CD4-positive, alpha-beta T cell (primary cell): ENCODE measurements around the gene BTF3. TPM values are rescaled to one million over a fixed set of nuclear protein-coding genes. Genes with fewer than 3 reads are reported as not detected.

Experiments
- ATAC-seq: fragments of 200-7000 bp; cut with Tn5 transposase; one replicate; pipeline ENCODE4 v1.10.0; 2022; ENCODE audit warnings: mild to moderate bottlenecking; ENCODE audit not compliant: poor library complexity
- CTCF ChIA-PET: fragments of 350-600 bp; sonication (Branson Sonifier 250); formaldehyde crosslinking; loops from one replicate; lab custom pipeline; 2021; ENCODE audit warnings: antibody characterized with exemption, inconsistent platforms; lab: Charles Lee
- POLR2A ChIA-PET: fragments of 350-600 bp; sonication (Branson Sonifier 250); formaldehyde crosslinking; loops from one replicate; lab custom pipeline; 2021; ENCODE audit warnings: antibody characterized with exemption, inconsistent platforms; lab: Charles Lee
- DNase-seq, 14 experiments: peaks; one replicate each; pipeline ENCODE4 v3.0.0-alpha.2; 2013 to 2020; ENCODE audit warnings: mixed read lengths in 2 of 14
- H3K27ac ChIP-seq, 2 donors: one replicate each; pipeline versions ENCODE4 v1.5.1 to v1.7.0; 2013; ENCODE audit warnings: low read length in 2 of 2, low read depth in 1 of 2, mild to moderate bottlenecking in 1 of 2
- H3K27me3 ChIP-seq, 2 experiments: 1 replicate in 1 of 2; 2 replicates in 1 of 2; pipeline versions ENCODE4 v1.6.1 to v1.7.0; 2013; ENCODE audit warnings: low read length in 2 of 2, control low read depth in 1 of 2, mild to moderate bottlenecking in 1 of 2, moderate library complexity in 1 of 2; ENCODE audit not compliant: insufficient read depth in 2 of 2, control insufficient read depth in 1 of 2
- H3K36me3 ChIP-seq: one replicate; pipeline ENCODE4 v1.6.1; 2013; ENCODE audit warnings: low read length, control low read depth; ENCODE audit not compliant: insufficient read depth
- H3K4me1 ChIP-seq: one replicate; pipeline ENCODE4 v1.6.1; 2013; ENCODE audit warnings: low read length, control low read depth; ENCODE audit not compliant: insufficient read depth
- H3K4me3 ChIP-seq: one replicate; pipeline ENCODE4 v1.5.1; 2013; ENCODE audit warnings: mild to moderate bottlenecking, low read length, moderate library complexity
- H3K9me3 ChIP-seq, 2 experiments: 1 replicate in 1 of 2; 2 replicates in 1 of 2; pipeline versions ENCODE4 v1.6.1 to v1.7.0; 2013; ENCODE audit warnings: low read length in 2 of 2, mild to moderate bottlenecking in 2 of 2, control low read depth in 1 of 2, moderate library complexity in 1 of 2; ENCODE audit not compliant: control insufficient read depth in 1 of 2, insufficient read depth in 1 of 2
- H3K27ac Mint-ChIP-seq: one replicate; pipeline ENCODE4 v1.8.0; 2020; ENCODE audit warnings: mixed read lengths
- H3K27me3 Mint-ChIP-seq: one replicate; pipeline ENCODE4 v1.8.0; 2021; ENCODE audit warnings: mixed read lengths
- H3K36me3 Mint-ChIP-seq: one replicate; pipeline ENCODE4 v1.8.0; 2021; ENCODE audit warnings: low read depth, mixed read lengths
- H3K4me1 Mint-ChIP-seq: one replicate; pipeline ENCODE4 v1.8.0; 2021; ENCODE audit warnings: low read depth, mixed read lengths
- H3K4me3 Mint-ChIP-seq: one replicate; pipeline ENCODE4 v1.8.0; 2020; ENCODE audit warnings: mild to moderate bottlenecking, mixed read lengths
- H3K9me3 Mint-ChIP-seq: one replicate; pipeline ENCODE4 v1.8.0; 2020; ENCODE audit warnings: mixed read lengths
- CTCF ChIP-seq: fragments of 200-600 bp; IDR thresholded peaks from one replicate; pipeline ENCODE4 v1.8.0; 2022; ENCODE audit warnings: antibody characterized with exemption, mild to moderate bottlenecking
- intact Hi-C, 2 experiments: fragments of 100-400 bp; cut with DNase I in 1 of 2; cut with micrococcal nuclease in 1 of 2; formaldehyde crosslinking; loops; one replicate each; pipeline versions ENCODE4 v1.15.1 to v1.9.0; 2023 to 2025; cut with DNase I, micrococcal nuclease
- total RNA-seq, 174 experiments: library from RNA in 2 of 174; stranded (reverse) in 2 of 174; gene quantifications; one replicate each; pipeline ENCODE4 v1.2.3 and lab custom pipeline; 2021 to 2026

BTF3 gene
- total RNA-seq, 2 experiments from 2014 or later: 756 to 769 TPM

- ChIA-PET POLR2A (no interaction called here), CTCF (no interaction called here)
- H3K4me1 ChIP-seq: no peaks in the 10 kb centered on the region
These were observed 46.5 kb downstream of the BTF3 start for GRCh38 chr5:73544429-73545402.

GRCh38 chr5:73545403-73545779, 47.1 kb downstream of the BTF3 start:
- H3K27ac Mint-ChIP-seq: no peak overlapping the region
- Histone ChIP-seq H3K27ac (no peak overlapping the region), H3K36me3 (no peaks in the 10 kb centered on the region), H3K9me3 (no peaks in the 10 kb centered on the region), H3K4me3 (no peak overlapping the region), H3K4me1 (no peaks in the 10 kb centered on the region), H3K27me3 (peaks cover 3 to 10% of the 10 kb centered on the region in 2 experiments)
- peaks cover 34% of the 10 kb centered on the region for H3K27me3 Mint-ChIP-seq
- no peaks in the 10 kb centered on the region for H3K9me3 Mint-ChIP-seq
- ChIA-PET POLR2A (no interaction called here), CTCF (interaction anchor here (0.7 kb wide), 1 partner anchor 531 kb away, joined by 3 read pairs; no protein-coding TSS in a partner anchor)
- DNase-seq (no peak), ATAC-seq (no peak)
- TF ChIP-seq CTCF: no peak
- intact Hi-C loops: no loop called here
- H3K4me1 Mint-ChIP-seq: no peaks in the 10 kb centered on the region
- H3K4me3 Mint-ChIP-seq: no peak overlapping the region
- H3K36me3 Mint-ChIP-seq: peaks cover under 1% of the 10 kb centered on the region

More at GRCh38 chr5:73544429-73545402, 46.5 kb downstream of the BTF3 start:
- Histone ChIP-seq H3K4me3 (no peak overlapping the region), H3K36me3 (no peaks in the 10 kb centered on the region), H3K27me3 (peaks cover 9 to 10% of the 10 kb centered on the region in 2 experiments), H3K27ac (no peak overlapping the region), H3K9me3 (no peaks in the 10 kb centered on the region)
- ATAC-seq (no peak), DNase-seq (no peak)
- Mint-ChIP-seq H3K4me1 (no peaks in the 10 kb centered on the region), H3K27me3 (peaks cover 41% of the 10 kb centered on the region), H3K9me3 (no peaks in the 10 kb centered on the region), H3K36me3 (no peaks in the 10 kb centered on the region), H3K27ac (no peak overlapping the region), H3K4me3 (no peak overlapping the region)
- TF ChIP-seq CTCF: no peak
- intact Hi-C loops: no loop called here

- Mint-ChIP-seq H3K4me3 (no peak overlapping the region), H3K36me3 (peaks cover 29% of the 10 kb centered on the region), H3K4me1 (no peaks in the 10 kb centered on the region), H3K27ac (no peak overlapping the region), H3K9me3 (no peaks in the 10 kb centered on the region), H3K27me3 (peaks cover 6% of the 10 kb centered on the region)
- intact Hi-C loops: no loop called here
- Histone ChIP-seq H3K9me3 (no peaks in the 10 kb centered on the region), H3K4me3 (no peak overlapping the region), H3K36me3 (peaks cover 32% of the 10 kb centered on the region), H3K27me3 (peaks cover 0 to 3% of the 10 kb centered on the region in 2 experiments), H3K27ac (no peak overlapping the region), H3K4me1 (no peaks in the 10 kb centered on the region)
- no peak for DNase-seq
- no peak for TF ChIP-seq CTCF
- ChIA-PET CTCF (interaction anchor here (1.0 kb wide), 1 partner anchor 15 kb away, joined by 3 read pairs; no protein-coding TSS in a partner anchor), POLR2A (no interaction called here)
- no peak for ATAC-seq
These were observed 51.8 kb downstream of the BTF3 start for GRCh38 chr5:73550016-73550415.
